GM21367 (cell line): ENCODE results near the gene TANC1.

ENCODE experiments used
- ATAC-seq: cut with Tn5 transposase; IDR thresholded peaks from one replicate; pipeline ENCODE4 v1.9.1; 2021; ENCODE audit not compliant: unreplicated experiment

Gene TANC1

DNA sequence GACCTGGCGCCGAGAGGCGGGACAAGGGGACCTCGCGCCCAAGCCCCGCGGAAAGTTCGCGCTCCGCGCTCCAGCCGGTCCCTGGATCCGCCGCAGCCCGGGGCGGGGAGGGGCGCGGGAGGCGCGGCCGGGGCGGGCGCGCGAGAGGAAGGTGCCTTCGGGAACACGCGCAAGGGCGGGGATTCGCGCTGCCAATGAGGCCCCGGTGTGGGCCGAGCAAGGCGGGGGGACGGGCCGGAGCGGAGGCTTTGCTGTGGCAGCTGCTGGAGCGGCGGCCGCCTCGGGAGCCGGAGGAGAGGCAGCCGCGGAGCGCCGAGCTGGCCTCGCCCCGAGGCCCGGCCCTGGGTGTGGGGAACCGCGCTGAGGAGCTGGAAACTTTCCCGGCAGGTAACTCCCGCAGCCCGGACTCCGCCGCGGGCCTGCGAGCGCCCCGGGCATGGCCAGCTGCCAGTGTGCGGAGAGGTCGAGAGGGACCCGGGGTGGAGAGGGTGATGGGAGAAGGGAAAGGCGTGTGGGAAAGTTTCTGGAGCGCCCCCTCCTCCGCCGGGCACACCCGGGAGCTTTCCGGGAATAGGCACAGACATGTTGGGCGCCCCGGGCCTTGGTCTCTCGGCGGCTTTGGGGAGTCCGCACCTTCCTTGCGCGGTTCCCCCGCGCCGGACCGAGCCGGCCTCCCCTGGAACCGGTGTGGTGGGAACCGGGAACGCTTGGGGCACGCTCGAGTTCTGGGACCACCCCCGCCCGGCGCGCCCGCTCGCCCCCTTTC lies at the start of gene TANC1:
TSS of gene TANC1 (plus strand) at position 245 of the 766 bp plus-strand sequence. CDS start 97,271 bp downstream, outside the sequence.
- ATAC-seq: peak; percentile 97

DNA sequence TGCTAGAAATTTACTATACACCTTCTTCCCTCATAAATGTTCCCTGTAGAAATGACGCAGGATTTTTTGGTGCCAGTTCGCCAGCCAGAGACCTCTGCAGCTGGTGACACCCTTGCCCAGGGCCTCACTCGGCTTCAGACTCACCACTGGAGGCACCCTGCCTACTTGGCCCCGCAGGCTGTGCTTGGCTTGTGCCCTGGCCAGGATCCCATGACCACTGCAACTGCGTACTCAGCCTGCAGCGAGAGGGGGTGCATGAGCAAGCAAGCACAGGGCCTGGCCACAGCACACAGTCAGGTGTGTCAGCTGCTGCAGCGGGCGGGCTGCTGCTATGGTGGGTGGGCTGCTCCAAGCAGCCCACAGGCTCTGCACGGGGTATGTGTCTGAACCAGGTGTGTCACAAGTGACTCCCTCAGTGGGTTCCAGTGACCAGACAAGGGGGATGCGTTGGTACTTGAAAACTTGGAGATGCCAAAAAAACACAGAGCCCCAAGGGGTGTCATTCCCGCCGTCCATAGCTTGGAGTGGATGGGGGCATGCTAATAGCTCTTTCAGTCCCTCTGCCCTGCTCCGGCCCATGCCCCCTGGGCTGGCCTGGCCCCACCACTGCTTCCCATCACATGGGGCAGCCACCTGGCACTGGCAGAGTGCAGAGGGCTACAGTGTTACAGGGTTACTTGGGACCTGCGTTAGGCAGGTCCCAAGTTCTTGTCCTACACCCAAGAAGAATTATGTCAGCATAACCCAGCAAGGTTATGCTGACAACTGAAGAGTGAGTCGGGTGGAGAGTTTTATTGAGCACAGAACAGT lies 46.6 kb upstream of the TANC1 start:
- ATAC-seq: no peak

DNA sequence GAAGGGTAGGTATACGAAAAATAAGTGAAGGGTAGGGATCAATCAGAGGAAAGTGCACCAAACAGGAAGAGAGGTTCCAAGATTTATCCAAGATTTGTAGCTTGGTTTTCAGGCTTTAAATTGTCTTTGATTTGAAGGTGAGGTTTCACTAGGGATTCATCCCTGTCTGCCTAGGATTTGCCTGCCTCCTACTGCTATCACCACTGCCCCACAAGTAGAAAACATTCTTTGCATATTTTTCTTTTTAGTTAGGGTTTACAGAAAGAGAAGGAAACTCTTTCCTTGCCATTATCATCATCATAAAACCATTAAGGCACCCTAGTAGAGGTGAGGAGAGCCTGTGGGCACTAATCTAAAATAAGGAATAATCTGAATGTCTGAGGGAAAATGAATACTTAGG lies 45.8 kb upstream of the TANC1 start:
- no peak for ATAC-seq

DNA sequence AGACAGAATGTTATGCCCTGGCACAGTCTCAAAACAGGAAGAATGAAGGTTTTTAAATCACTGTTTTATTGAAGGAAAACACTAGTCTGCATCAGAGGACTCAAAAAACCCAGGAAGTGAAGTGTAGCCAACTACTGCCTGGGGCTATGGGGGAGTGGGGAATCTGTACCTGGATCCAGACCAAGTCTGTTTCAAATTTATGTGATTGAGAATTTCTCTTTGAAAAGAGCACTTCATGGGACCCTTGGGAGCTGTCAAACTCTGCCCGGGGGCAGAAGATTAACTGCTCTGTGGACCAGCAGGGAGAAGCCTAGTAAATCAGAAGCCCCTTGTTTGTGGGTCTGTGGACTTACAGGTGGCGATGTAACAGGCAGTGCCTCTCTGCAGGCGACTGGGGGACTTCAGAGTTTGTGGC lies 45.3 kb upstream of the TANC1 start:
- no peak for ATAC-seq

DNA sequence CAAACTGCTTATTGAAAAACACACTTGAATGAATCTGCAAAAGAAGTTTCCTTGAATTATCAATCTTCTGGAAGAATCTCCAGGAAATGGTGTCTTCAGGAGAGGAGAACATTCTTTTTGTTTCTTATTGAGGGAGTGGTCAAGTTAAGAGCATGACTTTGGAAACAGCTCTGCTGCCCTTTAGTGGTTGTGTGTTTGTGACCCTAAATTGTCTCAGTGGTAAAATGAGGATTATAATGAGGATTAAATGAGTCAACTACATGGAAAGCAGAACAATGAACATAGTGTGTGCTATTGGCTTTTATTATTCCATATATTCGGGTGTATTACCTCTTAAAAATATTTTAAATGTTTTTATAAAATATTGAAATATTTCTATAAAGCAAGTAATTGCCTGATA lies 44.8 kb upstream of the TANC1 start:
- ATAC-seq: no peak

DNA sequence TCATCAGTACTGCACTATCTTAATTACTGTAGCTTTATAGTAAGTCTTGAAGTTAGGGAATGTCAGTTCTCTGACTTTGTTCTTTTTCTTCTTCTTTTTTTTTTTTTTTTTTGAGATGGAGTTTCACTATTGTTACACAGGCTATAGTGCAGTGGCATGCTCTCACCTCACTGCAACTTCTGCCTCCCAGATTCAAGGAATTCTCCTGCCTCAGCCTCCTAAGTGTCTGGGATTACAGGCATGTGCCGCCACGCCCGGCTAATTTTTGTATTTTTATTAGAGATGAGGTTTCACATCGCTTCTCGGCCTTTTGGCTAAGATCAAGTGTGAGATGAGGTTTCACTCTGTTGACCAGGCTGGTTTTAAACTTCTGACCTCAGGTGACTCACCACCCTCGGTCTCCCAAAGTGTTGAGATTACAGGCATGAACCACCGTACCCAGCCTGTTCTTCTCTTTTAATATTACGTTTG lies 41.9 kb upstream of the TANC1 start:
- no peak for ATAC-seq

DNA sequence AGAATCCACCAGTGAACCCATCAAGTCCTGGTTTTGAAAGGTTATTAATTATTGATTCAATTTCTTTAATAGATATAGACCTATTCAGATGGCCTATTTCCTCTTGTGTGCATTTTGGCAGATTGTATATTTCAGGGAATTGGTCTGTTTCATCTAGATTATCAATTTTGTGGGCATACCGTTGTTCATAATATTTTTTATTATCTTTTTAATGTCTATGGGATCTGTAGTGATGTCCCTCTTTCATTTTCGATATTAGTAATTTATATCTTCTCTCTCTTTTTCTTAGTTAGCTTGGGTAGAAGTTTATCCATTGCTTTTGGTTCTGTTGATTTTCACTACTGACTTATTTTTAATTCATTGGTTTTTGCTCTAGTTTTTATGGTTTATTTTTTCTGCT lies 39.9 kb upstream of the TANC1 start:
- ATAC-seq: no peak

DNA sequence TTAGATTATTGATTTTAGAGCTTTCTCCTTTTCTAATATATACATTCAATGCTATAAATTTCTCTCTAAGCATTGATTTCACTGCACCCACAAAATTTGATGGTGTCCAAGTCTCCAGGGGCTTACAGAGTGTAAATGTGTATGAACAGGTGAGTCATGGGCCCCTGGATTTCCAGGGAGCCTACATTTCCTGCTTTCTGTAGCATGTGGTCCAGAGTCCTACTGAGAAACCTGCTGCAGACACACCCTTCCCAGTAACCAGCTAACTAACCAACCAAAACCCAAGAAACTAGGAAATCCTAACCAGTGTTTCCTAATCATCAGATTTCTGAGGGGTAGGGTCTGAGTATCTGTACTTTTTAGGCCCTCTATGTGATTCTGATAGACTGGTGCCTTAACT lies 39.5 kb upstream of the TANC1 start:
- ATAC-seq: no peak

DNA sequence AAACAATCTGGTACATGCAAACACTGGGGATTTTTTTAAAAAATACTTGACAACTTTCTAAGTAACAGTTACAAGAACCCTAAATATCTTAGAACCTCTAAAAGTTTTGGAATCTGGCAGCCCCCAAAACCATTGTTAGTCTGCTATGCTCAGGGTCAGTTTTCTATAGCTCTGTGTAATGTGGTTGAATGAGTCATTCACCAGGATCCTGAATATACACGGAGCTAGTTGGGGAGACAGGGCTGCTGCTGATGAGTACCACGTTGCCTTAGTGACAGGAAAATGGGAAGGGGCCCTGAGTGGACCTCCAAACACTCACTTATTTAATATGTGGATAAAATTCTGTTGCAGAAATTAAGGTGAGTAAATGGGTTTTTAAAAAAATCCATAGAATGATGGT lies 36.9 kb upstream of the TANC1 start:
- ATAC-seq: no peak

DNA sequence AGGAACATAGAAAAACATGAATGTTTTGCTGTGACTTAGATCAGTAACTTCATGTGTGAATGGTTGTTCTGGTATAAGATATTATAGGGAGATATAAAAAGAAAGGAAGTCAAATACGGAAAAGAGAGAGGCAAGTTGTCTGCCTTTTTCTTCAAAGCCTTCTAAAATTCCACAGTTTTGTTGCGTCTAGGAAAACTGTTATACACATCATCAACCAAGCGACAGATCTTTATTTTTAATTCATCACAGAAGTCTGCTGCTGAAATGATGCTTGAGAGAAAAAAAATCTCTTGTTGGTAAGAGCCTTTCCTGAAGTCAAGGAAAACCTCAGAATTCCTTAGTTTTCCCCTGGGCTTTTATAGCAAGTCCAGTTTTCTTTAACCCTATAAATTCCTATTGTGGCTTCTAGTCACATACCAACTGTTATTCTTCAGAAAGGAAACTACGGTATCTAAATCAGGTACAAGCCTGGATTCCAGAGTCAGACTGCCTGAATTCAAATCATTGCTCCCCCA lies 36.3 kb upstream of the TANC1 start:
- no peak for ATAC-seq

DNA sequence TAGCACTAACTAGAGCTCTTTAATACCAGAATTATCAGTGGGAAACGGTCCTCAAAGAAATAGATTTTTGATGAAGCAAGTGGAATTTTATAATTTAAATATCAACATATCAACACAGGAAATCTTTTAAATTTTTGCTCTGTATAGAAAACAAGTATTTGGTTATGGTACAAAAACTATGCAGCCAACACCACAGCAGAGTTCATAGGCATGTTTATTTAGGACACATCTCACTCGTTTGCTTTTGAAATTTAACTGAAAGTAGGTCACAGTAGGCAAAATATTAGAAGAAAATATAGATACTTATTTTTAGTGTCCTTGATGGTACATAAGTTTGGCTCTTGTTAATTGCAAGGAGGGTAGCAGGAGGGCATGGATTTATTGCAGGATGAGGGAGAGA lies 34.3 kb upstream of the TANC1 start:
- ATAC-seq: no peak

DNA sequence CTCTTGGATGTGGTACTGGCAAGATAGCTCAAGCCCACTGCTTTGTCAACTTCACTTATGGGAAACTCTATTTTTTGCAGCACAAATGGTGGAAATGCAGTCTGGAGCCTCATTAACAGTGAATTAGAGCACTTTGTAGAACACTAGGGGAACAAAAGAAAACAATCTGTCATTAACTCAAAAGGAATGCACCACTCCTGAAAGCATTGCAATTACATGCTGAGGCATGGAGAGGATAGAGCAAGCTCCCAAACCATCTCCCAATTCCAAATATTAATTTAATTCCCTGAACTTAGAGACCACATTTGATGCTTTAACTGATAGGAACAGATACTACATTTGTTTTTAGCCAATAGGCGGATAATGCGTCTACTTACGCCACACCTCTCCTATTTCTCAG lies 32.8 kb upstream of the TANC1 start:
- ATAC-seq: no peak

DNA sequence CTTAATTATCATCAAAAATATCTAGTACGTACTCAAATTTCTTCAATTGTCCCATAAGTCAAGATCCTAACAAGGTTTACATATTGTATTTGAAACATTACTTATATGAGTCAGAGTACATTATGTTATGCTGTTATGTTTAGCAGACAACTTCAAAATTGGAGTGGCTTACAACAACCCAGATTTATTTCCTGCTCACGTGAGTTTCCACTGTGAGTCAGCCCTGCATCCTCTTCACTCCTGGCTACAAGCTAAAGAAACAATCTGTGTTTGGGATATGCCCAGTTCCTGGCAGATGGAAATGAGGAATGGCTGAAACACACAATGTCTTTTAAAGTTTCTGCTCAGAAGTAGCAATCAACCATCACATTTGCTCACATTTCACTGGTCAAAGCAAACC lies 31.5 kb upstream of the TANC1 start:
- no peak for ATAC-seq

DNA sequence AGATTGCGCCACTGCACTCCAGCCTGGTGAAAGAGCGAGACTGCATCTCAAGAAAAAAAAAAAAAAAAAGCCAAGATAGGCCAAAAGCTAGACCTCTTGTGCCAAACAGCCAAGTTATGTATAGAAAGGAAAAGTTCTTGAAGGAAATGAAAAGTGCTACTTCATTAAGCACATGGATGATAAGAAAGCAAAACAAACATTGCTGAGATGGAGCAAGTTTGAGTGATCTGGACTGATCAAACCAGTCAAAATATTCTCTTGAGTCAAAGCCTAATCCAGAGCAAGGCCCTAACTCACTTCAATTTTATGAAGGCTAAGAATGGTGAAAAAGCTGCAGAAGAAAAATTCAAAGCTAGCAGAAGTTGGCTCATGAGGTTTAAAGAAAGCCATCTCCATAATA lies 28.1 kb upstream of the TANC1 start:
- ATAC-seq: no peak

DNA sequence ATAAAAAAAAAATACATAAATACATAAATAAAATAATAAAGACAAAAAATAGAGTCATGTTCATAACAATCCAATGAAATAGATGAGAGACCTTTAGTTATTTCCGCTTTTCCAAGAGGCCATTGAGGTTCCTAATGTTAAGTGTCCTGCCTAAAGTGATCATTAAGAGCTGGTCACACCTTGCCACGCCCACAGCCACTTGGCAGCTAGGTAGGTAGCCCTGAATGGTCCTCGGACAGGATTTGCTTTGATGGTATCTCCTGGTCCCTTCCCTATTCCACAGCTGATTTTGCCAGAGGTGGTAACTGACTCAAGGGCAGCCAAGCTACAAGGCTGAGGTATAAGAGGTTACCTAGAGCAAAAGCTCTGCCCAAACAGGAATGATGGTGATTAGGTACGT lies 24.5 kb upstream of the TANC1 start:
- ATAC-seq: no peak

DNA sequence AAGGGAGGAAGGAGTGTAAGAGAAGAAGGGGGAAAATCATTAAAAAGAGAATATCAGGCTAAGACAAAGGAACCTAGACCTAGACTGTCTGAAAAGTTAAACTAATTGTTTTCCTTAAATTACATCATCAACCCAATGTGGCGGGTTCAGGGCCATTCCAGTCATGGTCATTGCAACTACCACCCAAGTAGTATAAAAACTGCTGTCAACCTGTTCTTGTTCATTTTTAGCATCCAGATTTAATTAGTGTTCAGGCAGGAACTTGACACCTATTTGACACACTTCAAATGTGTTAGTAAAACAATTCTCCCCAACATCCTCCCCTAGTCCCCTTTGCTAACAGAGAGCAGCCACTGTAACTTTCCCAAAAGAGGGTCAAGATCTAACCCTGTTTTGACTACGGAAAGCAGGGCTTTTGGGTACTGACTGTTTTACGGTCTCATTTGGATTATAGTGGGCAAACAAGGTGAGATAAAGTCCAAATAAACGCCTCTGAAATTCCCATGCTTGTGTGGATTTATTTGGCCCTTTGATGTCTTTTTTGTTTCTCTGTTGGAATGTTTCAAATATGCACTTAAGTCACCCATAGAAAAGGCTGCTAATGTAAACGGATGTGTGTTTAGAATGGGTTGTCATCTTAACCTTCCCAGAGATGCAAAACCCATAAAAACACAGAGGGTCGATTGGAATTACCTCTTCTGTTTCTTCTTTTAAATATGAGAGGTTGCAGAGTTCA lies 19.3 kb upstream of the TANC1 start:
- no peak for ATAC-seq

DNA sequence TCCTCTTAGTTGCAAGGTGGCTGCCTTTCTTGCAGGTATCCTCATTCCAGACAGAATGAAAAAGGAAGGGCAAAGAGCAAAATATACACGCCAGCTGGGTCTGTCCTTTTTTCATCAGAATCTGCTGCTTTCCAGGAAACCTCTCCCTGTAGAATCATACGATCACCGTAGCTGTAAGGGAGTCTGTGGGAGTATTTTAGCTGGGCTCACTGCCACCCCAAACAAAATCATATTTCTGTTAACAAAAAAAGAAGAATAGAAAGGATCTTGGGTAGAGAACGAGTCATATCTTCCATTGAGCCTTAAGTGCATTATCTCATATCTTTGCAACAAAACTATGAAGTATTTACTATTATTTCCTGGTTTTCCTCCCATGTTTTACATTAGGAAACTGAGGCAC lies 15.0 kb upstream of the TANC1 start:
- ATAC-seq: no peak

DNA sequence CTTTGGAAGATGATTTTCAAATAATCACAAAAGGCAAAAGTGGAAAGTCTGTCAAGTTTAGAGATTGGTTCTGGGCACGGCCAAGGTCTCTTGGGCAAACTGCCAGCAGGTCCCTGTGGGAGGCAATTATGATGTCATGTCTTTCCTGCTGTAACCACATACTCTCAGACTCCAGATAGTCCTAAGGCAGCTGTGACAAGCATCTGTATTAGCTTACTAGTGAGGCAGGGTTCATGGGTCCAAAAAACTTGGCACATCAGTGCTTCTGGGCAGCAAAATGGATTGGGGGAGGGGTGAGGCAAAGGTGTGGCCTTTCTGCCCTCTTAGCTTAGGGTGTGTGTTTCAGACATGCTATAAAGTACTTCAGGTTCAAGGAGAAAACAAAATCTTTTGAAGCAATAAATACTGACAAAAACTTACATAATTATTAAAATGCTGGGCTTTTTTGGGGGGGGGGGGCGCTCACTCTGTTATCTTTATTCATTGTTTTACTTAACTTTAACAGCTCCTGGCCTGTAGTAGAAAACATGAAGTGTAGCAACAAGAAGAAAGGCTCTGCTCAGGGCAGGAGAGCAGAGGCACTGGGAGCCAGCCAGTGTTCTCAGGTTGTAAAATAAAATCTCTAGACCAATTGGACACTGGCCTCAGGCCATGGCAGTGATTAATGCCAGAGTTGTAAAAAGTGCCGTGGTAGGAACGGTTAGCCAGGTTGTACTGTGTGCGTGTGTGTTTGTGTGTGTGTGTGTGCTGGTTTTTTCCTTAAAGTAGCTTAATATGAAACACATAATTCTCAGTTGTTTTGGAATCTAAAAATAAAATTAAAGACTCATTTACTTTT lies 14.3 kb upstream of the TANC1 start:
- no peak for ATAC-seq

DNA sequence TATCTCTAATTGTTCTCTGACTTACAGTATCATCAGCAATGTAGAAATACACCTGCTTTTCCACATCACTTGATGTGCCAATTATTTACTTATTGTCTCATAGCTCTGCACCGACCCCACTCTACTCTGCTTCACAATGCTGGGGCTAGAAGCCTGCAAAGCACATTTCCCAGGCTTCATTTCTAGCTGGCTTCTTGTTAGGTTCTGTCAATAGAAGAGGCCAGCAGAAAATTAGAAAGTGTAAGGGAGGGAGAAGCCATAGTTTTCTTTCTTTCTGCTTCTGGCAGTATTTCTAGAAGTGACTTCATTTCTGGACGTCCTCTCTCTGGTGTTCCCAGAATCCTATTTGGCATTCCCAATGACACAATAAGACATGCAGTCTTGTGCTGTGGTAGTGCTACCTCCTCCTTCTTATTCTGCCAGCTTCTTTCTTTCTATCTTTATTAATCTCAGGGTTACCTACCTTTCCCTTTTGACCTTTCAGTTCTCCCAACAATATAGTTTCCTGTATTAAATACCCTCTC lies 12.5 kb upstream of the TANC1 start:
- ATAC-seq: no peak

DNA sequence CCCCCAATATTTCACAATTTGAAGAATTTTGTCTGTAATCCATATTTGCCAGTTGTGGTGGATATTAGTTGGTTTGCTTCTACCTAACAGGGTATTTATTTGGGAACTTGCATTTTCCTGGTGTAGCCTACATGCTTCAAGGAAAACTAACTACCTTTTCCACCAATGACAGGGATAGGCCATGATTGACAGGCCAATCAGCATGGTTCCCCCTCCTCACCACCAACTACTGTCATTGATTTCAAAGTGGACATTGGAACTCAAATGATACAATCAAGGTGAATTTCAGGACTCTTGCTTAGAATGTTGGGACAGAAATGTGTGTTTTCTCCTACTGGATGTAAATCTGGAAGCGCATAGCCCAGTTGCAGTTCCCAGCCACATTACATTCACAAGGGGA lies 10.1 kb upstream of the TANC1 start:
- no peak for ATAC-seq
